ENCODE data around the gene OR52E1.

Gene OR52E1

GRCh38 chr11:5118893-5119292 is 49.5 kb downstream of the OR52E1 start:
- no peak for DNase-seq (ENCODE audit: low read depth, low spot score)
- ChIA-PET CTCF (interaction anchor here (1.1 kb wide), 1 partner anchor 252 kb away, joined by 5 read pairs; no protein-coding TSS in a partner anchor), POLR2A (no interaction called here)
- TF ChIP-seq CTCF (IDR thresholded peaks at IDR 0.05; ENCODE audit: insufficient read depth, low read length, missing control alignments): no peak
- no peak overlapping the region for H3K4me3 ChIP-seq (ENCODE audit: low read depth, low read length)

Data from AG04449 (cell line).